Upper lobe of right lung (tissue), 1 donor: ENCODE measurements around the gene SDHAF2. TPM values are rescaled to one million over a fixed set of nuclear protein-coding genes. Genes with fewer than 3 reads are reported as not detected.
"Not testable (repeated sequence)": the region's sequence is repeated elsewhere in the genome, so short reads cannot be mapped to it uniquely, and the experiment has no call there.

Source experiments
- ATAC-seq: fragments of 200-7000 bp; cut with Tn5 transposase; one replicate; pipeline ENCODE4 v1.9.1; 2020; ENCODE audit warnings: mild to moderate bottlenecking, moderate library complexity
- DNase-seq: peaks from one replicate; pipeline ENCODE4 v3.0.0-alpha.2; 2020
- H3K27ac ChIP-seq: fragments of 200-600 bp; one replicate; pipeline ENCODE4 v1.8.0; 2022
- H3K27me3 ChIP-seq: fragments of 200-600 bp; one replicate; pipeline ENCODE4 v1.8.0; 2022; ENCODE audit warnings: mild to moderate bottlenecking
- H3K36me3 ChIP-seq: fragments of 200-600 bp; one replicate; pipeline ENCODE4 v1.8.0; 2022
- H3K4me1 ChIP-seq: fragments of 200-600 bp; one replicate; pipeline ENCODE4 v1.8.0; 2022
- H3K4me3 ChIP-seq: fragments of 200-600 bp; one replicate; pipeline ENCODE4 v1.8.0; 2022; ENCODE audit warnings: mild to moderate bottlenecking
- H3K9me3 ChIP-seq: fragments of 200-600 bp; one replicate; pipeline ENCODE4 v1.8.0; 2022
- intact Hi-C: fragments of 100-400 bp; cut with DNase I; formaldehyde crosslinking; loops from one replicate; pipeline ENCODE4 v1.11.0; 2022
- long read RNA-seq: library from polyadenylated mRNA; unstranded; transcript quantifications from one replicate; pipeline ENCODE4 v2.0.0, GENCODE V29; 2021
- total RNA-seq: library from RNA; stranded (reverse); fragmentation: NEBNext Ultra II Directional; extraction: Animal tissue kit (Norgen Biotek cat#: 25700); gene quantifications from one replicate; pipeline ENCODE4 v1.2.1, GENCODE V29; 2021
- TF ChIP-seq, protein P1 (sequence below): fragments of 200-600 bp; IDR thresholded peaks from one replicate; pipeline ENCODE4 v1.8.0; 2022; ENCODE audit warnings: antibody characterized with exemption
- donor health status: DM: no; HTN: yes; CAD: no; lungs with severe emphysema.

Gene SDHAF2
- total RNA-seq: 34.1 TPM
- long read RNA-seq, transcript SDHAF2-201 (4 exons, 2,033 nt): major isoform, 47 of 57 reads
- long read RNA-seq, partial matches to known transcripts: 0 of 57 reads
- long read RNA-seq, other reads (novel, unspliced or antisense): 3 of 57 reads

DNA sequence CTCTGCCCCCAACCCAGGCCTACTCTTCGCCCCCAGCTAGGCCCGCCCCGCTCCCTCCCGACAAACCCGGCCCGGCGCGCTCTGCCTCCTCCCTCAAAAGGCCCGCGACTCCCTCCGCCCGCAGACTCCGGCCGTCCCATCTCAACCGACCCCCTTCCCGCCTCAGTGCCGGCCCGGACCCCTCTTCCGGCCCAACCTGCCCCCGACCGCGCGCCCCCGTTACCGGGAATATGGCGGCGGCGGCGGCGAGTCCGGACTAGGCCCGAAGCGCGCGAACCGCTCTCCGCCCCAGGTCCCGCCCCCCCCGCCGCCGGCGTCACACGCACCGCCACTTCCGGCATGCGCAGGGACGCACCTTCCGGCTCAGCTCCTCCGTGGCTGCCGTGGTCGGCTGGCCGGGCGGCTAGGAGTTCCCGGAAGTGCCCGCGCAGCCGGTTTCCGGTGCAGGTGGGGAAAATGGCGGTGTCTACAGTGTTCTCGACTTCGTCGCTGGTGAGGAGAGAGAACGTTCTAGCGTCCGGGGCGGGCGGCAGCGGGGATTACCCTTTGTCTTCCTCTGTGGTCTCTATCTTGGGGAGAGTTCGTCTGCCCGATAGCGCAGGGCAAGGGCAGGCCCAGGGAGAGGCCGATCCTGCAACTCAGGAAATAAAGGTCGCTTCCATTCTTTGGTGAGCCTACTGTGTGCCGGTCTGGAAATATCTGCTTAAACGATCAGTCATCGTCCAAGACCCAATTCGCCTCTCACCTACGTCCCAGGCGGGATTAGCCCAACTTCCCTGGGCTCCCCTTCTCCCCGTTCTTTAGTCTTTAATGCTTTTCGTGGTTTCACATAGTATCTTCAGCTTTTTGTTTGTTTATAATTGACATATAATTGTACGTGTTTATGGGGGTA is at the start of gene SDHAF2, which contains the start of gene CPSF7:
TSS of gene SDHAF2 (plus strand) at position 434 of the 892 bp plus-strand sequence. CDS start at position 457, 23 bp downstream.
TSS of gene CPSF7 (minus strand) at position 285 of the 892 bp plus-strand sequence. CDS start 740 bp downstream, outside the sequence.
- Histone ChIP-seq H3K4me1 (peaks cover 32% of the 10 kb centered on the region), H3K27ac (peak within 1 kb of the TSS; percentile 91), H3K36me3 (peaks cover 41% of the 10 kb centered on the region), H3K27me3 (no peaks in the 10 kb centered on the region), H3K9me3 (no peaks in the 10 kb centered on the region), H3K4me3 (peak within 1 kb of the TSS; percentile 77)
- TF ChIP-seq, protein P1, sequence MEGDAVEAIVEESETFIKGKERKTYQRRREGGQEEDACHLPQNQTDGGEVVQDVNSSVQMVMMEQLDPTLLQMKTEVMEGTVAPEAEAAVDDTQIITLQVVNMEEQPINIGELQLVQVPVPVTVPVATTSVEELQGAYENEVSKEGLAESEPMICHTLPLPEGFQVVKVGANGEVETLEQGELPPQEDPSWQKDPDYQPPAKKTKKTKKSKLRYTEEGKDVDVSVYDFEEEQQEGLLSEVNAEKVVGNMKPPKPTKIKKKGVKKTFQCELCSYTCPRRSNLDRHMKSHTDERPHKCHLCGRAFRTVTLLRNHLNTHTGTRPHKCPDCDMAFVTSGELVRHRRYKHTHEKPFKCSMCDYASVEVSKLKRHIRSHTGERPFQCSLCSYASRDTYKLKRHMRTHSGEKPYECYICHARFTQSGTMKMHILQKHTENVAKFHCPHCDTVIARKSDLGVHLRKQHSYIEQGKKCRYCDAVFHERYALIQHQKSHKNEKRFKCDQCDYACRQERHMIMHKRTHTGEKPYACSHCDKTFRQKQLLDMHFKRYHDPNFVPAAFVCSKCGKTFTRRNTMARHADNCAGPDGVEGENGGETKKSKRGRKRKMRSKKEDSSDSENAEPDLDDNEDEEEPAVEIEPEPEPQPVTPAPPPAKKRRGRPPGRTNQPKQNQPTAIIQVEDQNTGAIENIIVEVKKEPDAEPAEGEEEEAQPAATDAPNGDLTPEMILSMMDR: no peak
- intact Hi-C loops: no loop called here
- DNase-seq (peak; percentile 99), ATAC-seq (peak; percentile 99)

GRCh38 chr11:61380884-61381283 is 49.0 kb upstream of the SDHAF2 start:
- no peak overlapping the region for H3K27ac ChIP-seq
- ATAC-seq: no peak
- H3K36me3 ChIP-seq: peaks cover 4% of the 10 kb centered on the region
- DNase-seq: no peak
- peaks cover 6% of the 10 kb centered on the region for H3K4me1 ChIP-seq
- no peak overlapping the region for H3K4me3 ChIP-seq
- H3K9me3 ChIP-seq: no peaks in the 10 kb centered on the region
- TF ChIP-seq, protein P1: no peak
- no peaks in the 10 kb centered on the region for H3K27me3 ChIP-seq
- intact Hi-C loops: loop anchor here (2.0 kb wide), 1 partner anchor 42 kb away; no protein-coding TSS in a partner anchor

DNA sequence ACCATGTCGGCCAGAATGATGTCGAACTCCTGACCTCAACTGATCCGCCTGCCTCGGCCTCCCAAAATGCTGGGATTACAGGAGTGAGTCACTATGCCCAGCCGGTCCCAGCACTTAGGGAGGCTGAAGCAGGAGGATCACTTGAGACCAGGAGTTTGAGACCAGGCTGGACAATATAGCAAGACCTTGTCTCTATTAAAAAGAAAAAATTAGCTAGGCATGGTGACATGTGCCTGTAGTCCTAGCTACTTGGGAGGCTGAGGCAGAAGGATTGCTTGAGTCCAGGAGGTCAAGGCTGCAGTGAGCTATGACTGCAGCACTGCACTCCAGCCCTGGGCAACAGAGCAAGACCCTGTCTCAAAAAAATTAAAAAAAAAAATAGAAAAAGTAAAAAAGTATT is 46.1 kb upstream of the SDHAF2 start:
- DNase-seq, intact Hi-C loops, H3K27ac ChIP-seq, H3K27me3 ChIP-seq, ATAC-seq, H3K36me3 ChIP-seq, H3K9me3 ChIP-seq, H3K4me3 ChIP-seq, H3K4me1 ChIP-seq: not testable (repeated sequence)

GRCh38 chr11:61384271-61385242 is 45.4 kb upstream of the SDHAF2 start:
- TF ChIP-seq, protein P1: no peak

DNA sequence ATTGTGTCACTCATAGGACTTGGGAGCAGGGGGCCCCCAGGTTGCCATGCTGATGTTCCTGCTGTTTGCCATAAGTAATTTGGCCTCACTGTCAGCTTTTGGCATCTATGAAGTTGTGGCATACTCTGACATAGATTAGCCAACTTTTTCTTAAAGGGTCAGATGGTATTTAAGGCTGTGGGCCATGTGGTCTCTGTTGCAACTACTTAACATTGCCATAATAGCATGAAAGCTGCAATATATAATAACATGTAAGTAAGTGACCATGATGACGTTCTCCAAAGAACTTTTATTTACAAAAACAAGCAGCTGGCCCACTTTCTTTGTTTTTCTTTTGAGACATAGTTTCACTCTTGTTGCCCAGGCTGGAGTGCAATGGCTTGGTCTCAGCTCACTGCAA is 39.8 kb upstream of the SDHAF2 start:
- H3K27ac ChIP-seq: no peak overlapping the region
- ATAC-seq (no peak), DNase-seq (no peak)
- H3K4me3 ChIP-seq: no peak overlapping the region
- no peaks in the 10 kb centered on the region for H3K27me3 ChIP-seq
- peaks cover 14% of the 10 kb centered on the region for H3K4me1 ChIP-seq
- H3K36me3 ChIP-seq: peaks cover 10% of the 10 kb centered on the region
- no peaks in the 10 kb centered on the region for H3K9me3 ChIP-seq
- intact Hi-C loops: no loop called here
- TF ChIP-seq, protein P1: no peak

More at GRCh38 chr11:61384271-61385242, 45.4 kb upstream of the SDHAF2 start:
- Histone ChIP-seq H3K4me1 (no peaks in the 10 kb centered on the region), H3K36me3 (no peaks in the 10 kb centered on the region), H3K4me3 (no peak overlapping the region), H3K27ac (no peak overlapping the region), H3K9me3 (no peaks in the 10 kb centered on the region), H3K27me3 (no peaks in the 10 kb centered on the region)
- DNase-seq: peak; percentile 36
- intact Hi-C loops: no loop called here
- ATAC-seq: peak; percentile 19
